HepG2 (cell line): ENCODE measurements around the gene SUSD3. TPM values are rescaled to one million over a fixed set of nuclear protein-coding genes. Genes with fewer than 3 reads are reported as not detected.

Experiments
- ATF7 ChIP-seq, 2 experiments: fragments of 450-650 bp in 1 of 2; sonication (generic) in 1 of 2; formaldehyde crosslinking in 1 of 2; IDR thresholded peaks; 2 replicates each; pipeline versions ENCODE4 v1.4.0 to v1.6.1; 2016 to 2020; ENCODE audit warnings: antibody characterized with exemption in 1 of 2, mild to moderate bottlenecking in 1 of 2, missing genetic modification reagents in 1 of 2
- CBX1 ChIP-seq: IDR thresholded peaks from one replicate; pipeline ENCODE4 v1.6.1; 2016; ENCODE audit warnings: antibody characterized with exemption, low read depth
- ELF3 ChIP-seq: IDR thresholded peaks from 2 replicates; pipeline ENCODE4 v1.6.1; 2016; ENCODE audit warnings: missing genetic modification reagents, missing compliant biosample characterization
- GFI1 ChIP-seq: sonication (generic); formaldehyde crosslinking; IDR thresholded peaks from 2 replicates; pipeline ENCODE4 v1.5.0; 2020; ENCODE audit warnings: missing genetic modification reagents, mild to moderate bottlenecking, borderline replicate concordance
- HES4 ChIP-seq: sonication (generic); formaldehyde crosslinking; IDR thresholded peaks from 2 replicates; pipeline ENCODE4 v1.9.0; 2021; ENCODE audit warnings: mild to moderate bottlenecking, missing genetic modification reagents, borderline replicate concordance
- JUN ChIP-seq: sonication (generic); formaldehyde crosslinking; IDR thresholded peaks from 2 replicates; pipeline ENCODE4 v1.4.0; 2020; ENCODE audit warnings: mild to moderate bottlenecking, missing genetic modification reagents
- KAT8 ChIP-seq: IDR thresholded peaks from 2 replicates; pipeline ENCODE4 v1.6.1; 2016; ENCODE audit warnings: missing genetic modification reagents, missing compliant biosample characterization
- KDM6A ChIP-seq: IDR thresholded peaks from 2 replicates; pipeline ENCODE4 v1.6.1; 2016; ENCODE audit warnings: low read depth
- MXI1 ChIP-seq: IDR thresholded peaks from 3 replicates; pipeline ENCODE4 v1.6.1; 2012; ENCODE audit warnings: low read depth, low read length, inconsistent platforms, borderline replicate concordance
- REPIN1 ChIP-seq: sonication (generic); formaldehyde crosslinking; IDR thresholded peaks from 2 replicates; pipeline ENCODE4 v1.8.0; 2022; ENCODE audit warnings: missing genetic modification reagents, low read depth, mild to moderate bottlenecking, borderline replicate concordance
- SMARCE1 ChIP-seq: fragments of 450-650 bp; IDR thresholded peaks from 2 replicates; pipeline ENCODE4 v1.6.1; 2017; ENCODE audit warnings: borderline replicate concordance
- SRSF4 ChIP-seq: fragments of 200-400 bp; formaldehyde crosslinking; IDR thresholded peaks from one replicate; pipeline ENCODE4 v1.6.1; 2018; ENCODE audit warnings: mild to moderate bottlenecking, low read depth, low read length, moderate library complexity; ENCODE audit not compliant: poor library complexity, severe bottlenecking
- THAP11 ChIP-seq: IDR thresholded peaks from 2 replicates; pipeline ENCODE4 v1.6.1; 2016; ENCODE audit warnings: missing biosample characterization, missing genetic modification reagents
- THAP7 ChIP-seq: sonication (generic); formaldehyde crosslinking; IDR thresholded peaks from 2 replicates; pipeline ENCODE4 v1.8.1; 2023; ENCODE audit warnings: mild to moderate bottlenecking, missing genetic modification reagents
- ZBTB46 ChIP-seq: sonication (generic); formaldehyde crosslinking; IDR thresholded peaks from 2 replicates; pipeline ENCODE4 v1.4.0; 2020; ENCODE audit warnings: mild to moderate bottlenecking, missing genetic modification reagents, borderline replicate concordance
- ZFP1 ChIP-seq: IDR thresholded peaks from 2 replicates; pipeline ENCODE4 v1.6.1; 2016
- ZNF20 ChIP-seq: sonication (generic); formaldehyde crosslinking; IDR thresholded peaks from 2 replicates; pipeline ENCODE4 v1.4.0; 2020; ENCODE audit warnings: mild to moderate bottlenecking, moderate library complexity, missing genetic modification reagents
- ZNF337 ChIP-seq: sonication (generic); formaldehyde crosslinking; IDR thresholded peaks from 2 replicates; pipeline ENCODE4 v1.5.1; 2020; ENCODE audit warnings: missing genetic modification reagents, low read depth, mild to moderate bottlenecking, borderline replicate concordance
- ZNF441 ChIP-seq: sonication (generic); formaldehyde crosslinking; IDR thresholded peaks from 2 replicates; pipeline ENCODE4 v1.7.0; 2021; ENCODE audit warnings: missing genetic modification reagents, borderline replicate concordance
- ZNF605 ChIP-seq: sonication (generic); formaldehyde crosslinking; IDR thresholded peaks from 2 replicates; pipeline ENCODE4 v1.8.0; 2022; ENCODE audit warnings: mild to moderate bottlenecking, missing genetic modification reagents
- ZNF766 ChIP-seq: sonication (generic); formaldehyde crosslinking; IDR thresholded peaks from 2 replicates; pipeline ENCODE4 v1.5.0; 2020; ENCODE audit warnings: missing genetic modification reagents, borderline replicate concordance
- ZSCAN29 ChIP-seq: sonication (generic); formaldehyde crosslinking; conservative IDR thresholded peaks from 2 replicates; pipeline ENCODE4 v1.4.0; 2020; ENCODE audit warnings: mild to moderate bottlenecking, missing genetic modification reagents
- polyA plus RNA-seq, 8 experiments: library from polyadenylated mRNA; depleted of rRNA in 3 of 8; stranded (reverse) in 7 of 8; unstranded in 1 of 8; fragments of >200 nt; fragmentation: Illumina TruSeq in 4 of 8; extraction: Trizol in 4 of 8; gene quantifications; 2 replicates each; pipeline versions ENCODE4 v1.2.1 to v1.2.3, GENCODE V29; 2011 to 2016; ENCODE audit warnings: low read depth in 4 of 8, missing spikeins in 1 of 8, mixed read lengths in 1 of 8; ENCODE audit not compliant: insufficient read depth in 1 of 8
- total RNA-seq, 5 experiments: library from RNA; depleted of rRNA; stranded (reverse); fragments of >200 nt; fragmentation: Illumina TruSeq; extraction: Trizol; gene quantifications; 2 replicates each; pipeline ENCODE4 v1.2.3, GENCODE V29; 2016; ENCODE audit warnings: low read depth in 1 of 5
- TF ChIP-seq, protein P1 (sequence below): sonication (generic); formaldehyde crosslinking; conservative IDR thresholded peaks from 2 replicates; pipeline ENCODE4 v1.4.0; 2020; ENCODE audit warnings: missing genetic modification reagents
- TF ChIP-seq, protein P2 (sequence below): sonication (generic); formaldehyde crosslinking; IDR thresholded peaks from 2 replicates; pipeline ENCODE4 v1.8.0; 2022; ENCODE audit warnings: mild to moderate bottlenecking, missing genetic modification reagents, borderline replicate concordance

Gene SUSD3
- total and polyA plus RNA-seq, 2 of the 13 experiments (the other 11 are each of a cell fraction or from before 2014, with no cell fraction given), result 7.0 to 9.1 TPM

- TF ChIP-seq ZNF441 (CRISPR knock-in tag) (peak; percentile 27; the same call in 1 of the 2 replicates), THAP11 (CRISPR knock-in tag) (peak; percentile 78), SRSF4 (no peak), MXI1 (peak; percentile 69; the same call in 1 of the 3 replicates), THAP7 (CRISPR knock-in tag) (peak; percentile 63; the same call in 1 of the 2 replicates), ZFP1 (0 out of 2 replicates have a peak, but pooled peaks have one; percentile 58), CBX1 (peak; percentile 39), ZBTB46 (no peak), ZNF337 (CRISPR knock-in tag) (peak; percentile 40; the same call in 1 of the 2 replicates), JUN (CRISPR knock-in tag) (0 out of 2 replicates have a peak, but pooled peaks have one; percentile 47), HES4 (CRISPR knock-in tag) (peak; percentile 42; the same call in 1 of the 2 replicates), GFI1 (CRISPR knock-in tag) (peak; percentile 25; the same call in 1 of the 2 replicates), ZNF766 (CRISPR knock-in tag) (peak; percentile 50; the same call in 1 of the 2 replicates), ZNF20 (CRISPR knock-in tag) (no peak), SMARCE1 (no peak), KDM6A (CRISPR knock-in tag) (peak; percentile 67), ATF7 (IDR thresholded peaks at IDR 0.05) (no peak), ATF7 (CRISPR knock-in tag; IDR thresholded peaks at IDR 0.05) (0 out of 2 replicates have a peak, but pooled peaks have one; percentile 53), ZNF605 (CRISPR knock-in tag) (peak; percentile 41; the same call in 1 of the 2 replicates), REPIN1 (CRISPR knock-in tag) (peak; percentile 95), KAT8 (CRISPR knock-in tag) (peak; percentile 86), ZSCAN29 (peak; percentile 58; the same call in 1 of the 2 replicates), ELF3 (CRISPR knock-in tag) (peak; percentile 79)
- TF ChIP-seq, protein P1, sequence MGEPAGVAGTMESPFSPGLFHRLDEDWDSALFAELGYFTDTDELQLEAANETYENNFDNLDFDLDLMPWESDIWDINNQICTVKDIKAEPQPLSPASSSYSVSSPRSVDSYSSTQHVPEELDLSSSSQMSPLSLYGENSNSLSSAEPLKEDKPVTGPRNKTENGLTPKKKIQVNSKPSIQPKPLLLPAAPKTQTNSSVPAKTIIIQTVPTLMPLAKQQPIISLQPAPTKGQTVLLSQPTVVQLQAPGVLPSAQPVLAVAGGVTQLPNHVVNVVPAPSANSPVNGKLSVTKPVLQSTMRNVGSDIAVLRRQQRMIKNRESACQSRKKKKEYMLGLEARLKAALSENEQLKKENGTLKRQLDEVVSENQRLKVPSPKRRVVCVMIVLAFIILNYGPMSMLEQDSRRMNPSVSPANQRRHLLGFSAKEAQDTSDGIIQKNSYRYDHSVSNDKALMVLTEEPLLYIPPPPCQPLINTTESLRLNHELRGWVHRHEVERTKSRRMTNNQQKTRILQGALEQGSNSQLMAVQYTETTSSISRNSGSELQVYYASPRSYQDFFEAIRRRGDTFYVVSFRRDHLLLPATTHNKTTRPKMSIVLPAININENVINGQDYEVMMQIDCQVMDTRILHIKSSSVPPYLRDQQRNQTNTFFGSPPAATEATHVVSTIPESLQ (CRISPR knock-in tag), result 0 out of 2 replicates have a peak, but pooled peaks have one; percentile 56
- TF ChIP-seq, protein P2, sequence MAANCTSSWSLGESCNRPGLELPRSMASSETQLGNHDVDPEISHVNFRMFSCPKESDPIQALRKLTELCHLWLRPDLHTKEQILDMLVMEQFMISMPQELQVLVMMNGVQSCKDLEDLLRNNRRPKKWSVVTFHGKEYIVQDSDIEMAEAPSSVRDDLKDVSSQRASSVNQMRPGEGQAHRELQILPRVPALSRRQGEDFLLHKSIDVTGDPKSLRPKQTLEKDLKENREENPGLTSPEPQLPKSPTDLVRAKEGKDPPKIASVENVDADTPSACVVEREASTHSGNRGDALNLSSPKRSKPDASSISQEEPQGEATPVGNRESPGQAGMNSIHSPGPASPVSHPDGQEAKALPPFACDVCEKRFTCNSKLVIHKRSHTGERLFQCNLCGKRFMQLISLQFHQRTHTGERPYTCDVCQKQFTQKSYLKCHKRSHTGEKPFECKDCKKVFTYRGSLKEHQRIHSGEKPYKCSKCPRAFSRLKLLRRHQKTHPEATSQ, result peak; percentile 10; the same call in 1 of the 2 replicates
These were observed 53.8 kb downstream of the SUSD3 start (continued) for GRCh38 chr9:93112116-93112863.
